Thoracic aorta (tissue), 2 donors: Measurements from ENCODE around the gene NCOA5. TPM values are rescaled to one million over a fixed set of nuclear protein-coding genes. Genes with fewer than 3 reads are reported as not detected.

Source experiments
- ATAC-seq: fragments of 150-250 bp; one replicate; pipeline ENCODE4 v1.8.0; 2017; ENCODE audit warnings: low read depth; ENCODE audit not compliant: insufficient number of reproducible peaks, low FRiP score
- DNase-seq: peaks from one replicate; pipeline ENCODE4 v3.0.0-alpha.2; 2020; ENCODE audit warnings: low spot score
- H3K27ac ChIP-seq, 2 donors: fragments of 200-600 bp; sonication (generic); 1 replicate in 1 of 2; 2 replicates in 1 of 2; pipeline ENCODE4 v1.5.1; 2016; ENCODE audit warnings: mild to moderate bottlenecking in 2 of 2, moderate library complexity in 2 of 2
- H3K27me3 ChIP-seq: fragments of 200-600 bp; sonication (generic); replicated peaks from 2 replicates; pipeline ENCODE4 v1.6.0; 2016; ENCODE audit warnings: mild to moderate bottlenecking; ENCODE audit not compliant: insufficient read depth
- H3K36me3 ChIP-seq: fragments of 200-600 bp; sonication (generic); one replicate; pipeline ENCODE4 v1.5.1; 2016
- H3K4me1 ChIP-seq, 2 donors: fragments of 200-600 bp; sonication (generic); 1 replicate in 1 of 2; 2 replicates in 1 of 2; pipeline versions ENCODE4 v1.5.1 to v1.6.0; 2016; ENCODE audit warnings: low read depth in 2 of 2, mild to moderate bottlenecking in 1 of 2; ENCODE audit not compliant: control insufficient read depth in 1 of 2
- H3K4me3 ChIP-seq: fragments of 200-600 bp; sonication (generic); 2 replicates; pipeline ENCODE4 v1.5.1; 2016; ENCODE audit warnings: mild to moderate bottlenecking
- H3K9me3 ChIP-seq: fragments of 200-600 bp; sonication (generic); 2 replicates; pipeline ENCODE4 v1.5.1; 2016
- total RNA-seq, 2 donors: library from RNA; depleted of rRNA; stranded (reverse); fragments of >200 nt; gene quantifications; one replicate each; pipeline versions ENCODE4 v1.1.0 to v1.2.3, GENCODE V29; 2016
- TF ChIP-seq, protein P1 (sequence below): fragments of 200-600 bp; sonication (generic); IDR thresholded peaks from one replicate; pipeline ENCODE4 v1.5.1; 2019; ENCODE audit warnings: antibody characterized with exemption

The NCOA5 gene
- total RNA-seq, 2 donors from 2014 or later, result 23.7 to 28.6 TPM

DNA sequence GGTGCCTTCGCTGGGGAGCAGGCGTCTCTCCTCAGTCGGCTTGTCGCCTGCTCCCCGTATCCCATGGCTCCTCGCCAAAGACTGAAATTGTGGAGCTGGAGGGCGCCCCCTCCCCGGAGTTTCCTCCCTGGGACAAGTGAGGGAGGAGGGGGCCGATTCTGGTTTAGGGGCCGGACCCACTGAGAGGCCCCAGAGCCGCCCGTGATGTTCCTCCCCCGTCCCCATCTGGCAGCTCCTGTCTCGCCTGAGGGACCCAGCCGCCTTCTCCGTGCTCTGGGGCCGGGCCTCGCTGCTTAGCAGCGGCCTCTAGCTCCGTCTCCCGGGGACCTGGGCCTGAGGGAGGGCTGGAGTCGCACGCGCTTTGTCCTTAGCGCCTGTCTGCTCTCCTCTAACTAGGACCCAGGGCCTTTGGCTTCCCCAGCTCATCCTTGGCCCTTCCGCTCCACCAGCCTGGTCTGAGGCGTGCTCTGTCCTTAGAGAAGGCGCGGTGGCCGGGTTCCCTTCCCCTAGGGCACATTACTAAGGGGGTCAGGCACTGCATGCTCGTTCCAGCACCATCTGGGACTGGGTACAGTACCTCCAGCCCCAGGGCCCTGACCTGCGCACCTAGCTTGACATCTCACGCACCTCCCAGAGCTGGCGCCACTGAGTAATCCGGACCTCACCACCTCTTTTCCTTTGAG, 31.0 kb downstream of the NCOA5 start:
- peak overlapping the region; percentile 66 for H3K4me3 ChIP-seq
- DNase-seq (no peak), ATAC-seq (no peak)
- H3K27ac ChIP-seq, result no peak overlapping the region
- H3K9me3 ChIP-seq, result no peaks in the 10 kb centered on the region
- H3K4me1 ChIP-seq, result peaks cover 14 to 25% of the 10 kb centered on the region in 2 donors
- H3K36me3 ChIP-seq, result peaks cover 32% of the 10 kb centered on the region
- TF ChIP-seq, protein P1, sequence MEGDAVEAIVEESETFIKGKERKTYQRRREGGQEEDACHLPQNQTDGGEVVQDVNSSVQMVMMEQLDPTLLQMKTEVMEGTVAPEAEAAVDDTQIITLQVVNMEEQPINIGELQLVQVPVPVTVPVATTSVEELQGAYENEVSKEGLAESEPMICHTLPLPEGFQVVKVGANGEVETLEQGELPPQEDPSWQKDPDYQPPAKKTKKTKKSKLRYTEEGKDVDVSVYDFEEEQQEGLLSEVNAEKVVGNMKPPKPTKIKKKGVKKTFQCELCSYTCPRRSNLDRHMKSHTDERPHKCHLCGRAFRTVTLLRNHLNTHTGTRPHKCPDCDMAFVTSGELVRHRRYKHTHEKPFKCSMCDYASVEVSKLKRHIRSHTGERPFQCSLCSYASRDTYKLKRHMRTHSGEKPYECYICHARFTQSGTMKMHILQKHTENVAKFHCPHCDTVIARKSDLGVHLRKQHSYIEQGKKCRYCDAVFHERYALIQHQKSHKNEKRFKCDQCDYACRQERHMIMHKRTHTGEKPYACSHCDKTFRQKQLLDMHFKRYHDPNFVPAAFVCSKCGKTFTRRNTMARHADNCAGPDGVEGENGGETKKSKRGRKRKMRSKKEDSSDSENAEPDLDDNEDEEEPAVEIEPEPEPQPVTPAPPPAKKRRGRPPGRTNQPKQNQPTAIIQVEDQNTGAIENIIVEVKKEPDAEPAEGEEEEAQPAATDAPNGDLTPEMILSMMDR, result no peak
- H3K27me3 ChIP-seq, result no peaks in the 10 kb centered on the region

DNA sequence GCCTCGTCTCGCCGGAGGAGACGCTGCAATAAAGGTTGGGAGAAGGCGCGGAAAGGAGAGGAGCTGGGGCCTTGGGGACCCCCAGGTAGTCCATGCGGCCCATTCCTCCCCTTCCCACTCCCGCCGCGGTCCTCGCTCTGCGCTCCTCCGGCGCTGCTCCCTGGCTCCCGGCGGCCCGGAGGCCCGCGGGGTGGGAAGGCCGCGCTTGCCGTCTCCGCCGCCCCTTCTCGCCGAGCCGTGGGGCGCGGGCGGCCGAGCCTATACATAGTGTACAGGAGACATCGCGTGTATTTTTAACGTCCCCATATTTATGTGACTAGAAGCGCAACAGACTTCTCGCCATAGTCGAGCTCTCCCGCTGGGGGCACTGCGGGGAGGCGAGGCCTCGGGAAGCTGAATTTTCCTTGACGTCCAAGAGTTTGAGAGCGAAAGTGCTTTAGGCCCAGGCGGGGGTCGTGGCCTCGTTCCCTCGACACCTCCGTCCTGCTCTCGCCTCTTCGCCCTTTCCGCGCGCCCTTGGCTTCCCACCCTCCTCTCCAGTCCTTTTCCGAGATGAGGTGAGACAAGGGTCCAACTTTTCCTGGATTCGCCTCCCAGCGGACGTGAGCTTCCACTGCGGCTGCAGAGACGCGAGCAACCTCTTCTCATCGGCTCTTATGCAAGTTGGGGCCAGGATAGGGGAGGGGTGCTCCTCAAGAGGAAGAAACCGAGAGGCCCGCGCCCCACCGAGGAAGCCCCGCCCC, 31.7 kb downstream of the NCOA5 start:
- H3K9me3 ChIP-seq, result no peaks in the 10 kb centered on the region
- peaks cover 14 to 25% of the 10 kb centered on the region in 2 donors for H3K4me1 ChIP-seq
- no peak for ATAC-seq
- H3K4me3 ChIP-seq, result peak overlapping the region; percentile 66
- TF ChIP-seq, protein P1, result no peak
- DNase-seq, result no peak
- H3K36me3 ChIP-seq, result peaks cover 26% of the 10 kb centered on the region
- no peaks in the 10 kb centered on the region for H3K27me3 ChIP-seq
- no peak overlapping the region for H3K27ac ChIP-seq

DNA sequence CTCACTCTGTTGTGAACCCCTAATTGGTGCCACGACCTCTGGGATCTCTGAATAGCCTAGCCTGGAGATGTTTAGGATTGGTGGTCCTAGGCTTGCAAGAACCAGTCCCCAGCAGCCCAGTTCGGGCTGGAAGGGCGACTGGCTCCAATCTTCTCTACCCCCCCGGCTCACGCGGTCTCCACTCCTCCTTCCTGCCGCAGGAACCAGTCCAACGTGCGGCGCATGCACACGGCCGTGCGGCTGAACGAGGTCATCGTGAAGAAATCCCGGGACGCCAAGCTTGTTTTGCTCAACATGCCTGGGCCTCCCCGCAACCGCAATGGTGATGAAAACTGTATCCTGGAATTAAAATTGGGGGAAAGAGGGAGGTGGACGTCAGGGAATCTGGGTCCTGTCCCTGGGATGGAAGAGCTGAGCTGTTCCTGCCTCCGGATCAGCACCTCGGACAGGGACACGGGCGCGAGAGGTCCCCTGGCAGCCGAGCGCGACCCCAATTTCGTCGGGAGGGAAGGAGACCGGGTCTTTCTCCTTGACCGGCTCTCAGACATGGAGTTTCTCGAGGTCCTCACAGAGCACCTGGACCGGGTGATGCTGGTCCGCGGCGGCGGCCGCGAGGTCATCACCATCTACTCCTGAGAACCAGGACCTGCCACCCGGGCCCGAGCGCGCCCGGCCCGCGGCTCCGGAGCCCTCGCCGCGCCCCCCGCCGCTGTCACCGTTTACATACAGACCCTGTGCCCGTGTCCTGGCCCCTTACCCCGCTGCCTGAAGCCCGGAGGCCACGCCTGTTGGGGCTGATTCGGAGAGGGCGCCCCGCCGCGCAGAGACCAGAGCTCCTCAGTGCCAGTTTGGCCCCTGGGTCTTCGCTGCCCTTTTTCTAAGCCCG, 32.5 kb downstream of the NCOA5 start:
- Histone ChIP-seq H3K4me1 (peaks cover 14 to 25% of the 10 kb centered on the region in 2 donors), H3K4me3 (peak overlapping the region; percentile 66), H3K27me3 (no peaks in the 10 kb centered on the region), H3K27ac (no peak overlapping the region), H3K9me3 (no peaks in the 10 kb centered on the region), H3K36me3 (peaks cover 17% of the 10 kb centered on the region)
- TF ChIP-seq, protein P1, result no peak
- ATAC-seq (no peak), DNase-seq (no peak)

DNA sequence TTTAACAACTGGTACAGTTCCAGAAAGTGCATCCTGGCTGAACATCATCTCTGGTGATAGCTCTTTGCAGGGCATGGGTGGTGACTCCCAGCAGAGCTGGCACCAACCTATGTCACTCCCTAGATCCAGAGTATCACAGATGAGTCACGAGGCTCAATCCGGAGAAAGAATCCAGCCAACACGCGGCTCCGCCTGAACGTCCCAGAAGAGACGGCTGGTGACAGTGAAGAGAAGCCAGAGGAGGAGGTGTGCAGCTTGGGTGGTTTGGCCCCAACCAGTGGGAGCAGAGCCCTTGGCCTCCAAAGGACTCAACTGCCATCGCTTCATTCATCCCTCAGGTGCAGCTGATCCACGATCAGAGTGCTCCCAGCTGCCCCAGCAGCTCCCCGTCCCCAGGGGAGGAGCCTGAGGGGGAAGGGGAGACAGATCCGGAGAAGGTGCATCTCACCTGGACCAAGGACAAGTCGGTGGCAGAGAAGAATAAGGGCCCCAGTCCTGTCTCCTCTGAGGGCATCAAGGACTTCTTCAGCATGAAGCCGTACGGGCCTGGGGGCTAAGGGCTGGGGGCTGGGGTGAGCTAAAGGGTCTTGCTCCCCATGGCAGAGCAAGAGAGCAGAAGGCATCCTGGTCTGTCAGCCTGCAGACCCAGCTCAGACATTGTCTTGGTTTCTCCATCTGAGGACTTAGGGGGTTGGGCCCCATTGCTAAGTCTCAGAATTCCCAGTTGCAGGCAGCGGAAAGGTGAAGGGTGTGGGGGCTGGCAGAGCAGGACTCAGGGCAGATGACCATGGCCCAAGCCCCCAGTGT, 33.5 kb downstream of the NCOA5 start:
- no peaks in the 10 kb centered on the region for H3K9me3 ChIP-seq
- no peak overlapping the region for H3K27ac ChIP-seq
- DNase-seq (no peak), ATAC-seq (no peak)
- no peak overlapping the region for H3K4me3 ChIP-seq
- H3K27me3 ChIP-seq, result no peaks in the 10 kb centered on the region
- peaks cover 14 to 24% of the 10 kb centered on the region in 2 donors for H3K4me1 ChIP-seq
- peaks cover 8% of the 10 kb centered on the region for H3K36me3 ChIP-seq
- TF ChIP-seq, protein P1, result no peak
